ENCODE results near the gene ZBTB7C.

DNA sequence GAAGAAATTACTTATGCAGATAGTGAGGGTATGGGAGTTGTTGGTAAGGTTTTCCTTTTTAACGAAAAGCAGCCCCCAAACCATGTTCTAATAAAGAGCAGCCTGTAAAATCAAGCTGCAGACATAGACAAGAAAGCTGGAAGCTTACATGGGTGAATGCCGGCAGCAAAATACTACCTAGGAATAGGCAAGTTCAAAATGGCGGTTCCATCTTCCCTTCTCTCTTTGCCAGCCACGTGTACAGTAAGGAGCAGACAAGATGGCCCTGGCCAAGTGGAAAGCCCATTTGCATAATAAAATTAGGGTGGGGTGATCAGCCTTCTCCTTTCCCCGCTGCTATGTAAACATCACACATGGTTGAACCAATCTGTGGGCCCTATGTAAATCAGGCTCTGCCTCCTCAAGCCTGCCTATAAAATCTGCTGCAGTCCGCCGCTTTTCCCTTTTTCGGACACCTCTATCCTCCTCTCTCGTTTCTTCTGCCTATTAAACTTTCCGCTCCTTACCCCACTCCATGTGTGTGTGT is 155.0 kb downstream of the ZBTB7C start:
- TF ChIP-seq, protein P1, sequence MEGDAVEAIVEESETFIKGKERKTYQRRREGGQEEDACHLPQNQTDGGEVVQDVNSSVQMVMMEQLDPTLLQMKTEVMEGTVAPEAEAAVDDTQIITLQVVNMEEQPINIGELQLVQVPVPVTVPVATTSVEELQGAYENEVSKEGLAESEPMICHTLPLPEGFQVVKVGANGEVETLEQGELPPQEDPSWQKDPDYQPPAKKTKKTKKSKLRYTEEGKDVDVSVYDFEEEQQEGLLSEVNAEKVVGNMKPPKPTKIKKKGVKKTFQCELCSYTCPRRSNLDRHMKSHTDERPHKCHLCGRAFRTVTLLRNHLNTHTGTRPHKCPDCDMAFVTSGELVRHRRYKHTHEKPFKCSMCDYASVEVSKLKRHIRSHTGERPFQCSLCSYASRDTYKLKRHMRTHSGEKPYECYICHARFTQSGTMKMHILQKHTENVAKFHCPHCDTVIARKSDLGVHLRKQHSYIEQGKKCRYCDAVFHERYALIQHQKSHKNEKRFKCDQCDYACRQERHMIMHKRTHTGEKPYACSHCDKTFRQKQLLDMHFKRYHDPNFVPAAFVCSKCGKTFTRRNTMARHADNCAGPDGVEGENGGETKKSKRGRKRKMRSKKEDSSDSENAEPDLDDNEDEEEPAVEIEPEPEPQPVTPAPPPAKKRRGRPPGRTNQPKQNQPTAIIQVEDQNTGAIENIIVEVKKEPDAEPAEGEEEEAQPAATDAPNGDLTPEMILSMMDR (conservative IDR thresholded peaks at IDR 0.05; ENCODE audit: low read length), result no peak
- no peak for TF ChIP-seq EZH2phosphoT487 (IDR thresholded peaks at IDR 0.05; ENCODE audit: borderline replicate concordance, low read depth, low read length)

Measured in OCI-LY7 (cell line).